GM19395 (cell line): ENCODE data around the gene OPRPN.
A peak's percentile ranks its signal among the peaks of the same experiment; 100 is the strongest.

Source experiments
- ATAC-seq: cut with Tn5 transposase; IDR thresholded peaks from one replicate; pipeline ENCODE4 v1.9.1; 2021; ENCODE audit warnings: mild to moderate bottlenecking, moderate library complexity; ENCODE audit not compliant: unreplicated experiment

OPRPN gene

GRCh38 chr4:70397580-70397979, at the start of gene OPRPN:
Gene OPRPN, plus strand, starts transcription at chr4:70397940. Its CDS starts 1,346 bp downstream, at chr4:70399286.
- no peak for ATAC-seq

GRCh38 chr4:70356185-70356584, 41.6 kb upstream of the OPRPN start:
- no peak for ATAC-seq

- ATAC-seq = no peak
Measured at GRCh38 chr4:70359115-70359661, 38.6 kb upstream of the OPRPN start.

- no peak for ATAC-seq
Measured at GRCh38 chr4:70360460-70360859, 37.3 kb upstream of the OPRPN start, which contains the start of gene SMR3A. Gene SMR3A, plus strand, starts transcription at chr4:70360760. Its CDS starts 1,356 bp downstream, at chr4:70362116.

- ATAC-seq = no peak
Measured at GRCh38 chr4:70364002-70364401, 33.7 kb upstream of the OPRPN start.

GRCh38 chr4:70365479-70365878, 32.3 kb upstream of the OPRPN start:
- ATAC-seq = no peak

- no peak for ATAC-seq
Measured at GRCh38 chr4:70367813-70368212, 29.9 kb upstream of the OPRPN start.

GRCh38 chr4:70371987-70372386, 25.8 kb upstream of the OPRPN start:
- ATAC-seq = no peak

GRCh38 chr4:70372760-70373159, 25.0 kb upstream of the OPRPN start:
- ATAC-seq = no peak

- ATAC-seq = no peak
Measured at GRCh38 chr4:70380578-70380977, 17.2 kb upstream of the OPRPN start.

- no peak for ATAC-seq
Measured at GRCh38 chr4:70382691-70383181, 15.0 kb upstream of the OPRPN start, which contains the start of gene SMR3B. Gene SMR3B, plus strand, starts transcription at chr4:70383131. Its CDS starts 1,380 bp downstream, at chr4:70384511.

- peak; percentile 72 for ATAC-seq
Measured at GRCh38 chr4:70392057-70392776, 5.5 kb upstream of the OPRPN start.

- no peak for ATAC-seq
Measured at GRCh38 chr4:70399319-70399718, 1.6 kb downstream of the OPRPN start.

GRCh38 chr4:70402762-70403161, 5.0 kb downstream of the OPRPN start:
- ATAC-seq = no peak

GRCh38 chr4:70405765-70406164, 8.0 kb downstream of the OPRPN start:
- ATAC-seq = no peak

GRCh38 chr4:70425306-70425705, 27.6 kb downstream of the OPRPN start:
- no peak for ATAC-seq

GRCh38 chr4:70426789-70427188, 29.0 kb downstream of the OPRPN start:
- ATAC-seq = no peak

- ATAC-seq = no peak
Measured at GRCh38 chr4:70437197-70437596, 39.5 kb downstream of the OPRPN start.

GRCh38 chr4:70442474-70442873, 44.7 kb downstream of the OPRPN start:
- ATAC-seq = no peak

- no peak for ATAC-seq
Measured at GRCh38 chr4:70443329-70443728, 45.6 kb downstream of the OPRPN start.

- ATAC-seq = peak; percentile 76
Measured at GRCh38 chr4:70449220-70449619, 51.5 kb downstream of the OPRPN start.

- ATAC-seq = no peak
Measured at GRCh38 chr4:70452946-70453345, 55.2 kb downstream of the OPRPN start.
